Measurements from ENCODE around the gene DISP3.
A peak's percentile ranks its signal among the peaks of the same experiment; 100 is the strongest.

The DISP3 gene

DNA sequence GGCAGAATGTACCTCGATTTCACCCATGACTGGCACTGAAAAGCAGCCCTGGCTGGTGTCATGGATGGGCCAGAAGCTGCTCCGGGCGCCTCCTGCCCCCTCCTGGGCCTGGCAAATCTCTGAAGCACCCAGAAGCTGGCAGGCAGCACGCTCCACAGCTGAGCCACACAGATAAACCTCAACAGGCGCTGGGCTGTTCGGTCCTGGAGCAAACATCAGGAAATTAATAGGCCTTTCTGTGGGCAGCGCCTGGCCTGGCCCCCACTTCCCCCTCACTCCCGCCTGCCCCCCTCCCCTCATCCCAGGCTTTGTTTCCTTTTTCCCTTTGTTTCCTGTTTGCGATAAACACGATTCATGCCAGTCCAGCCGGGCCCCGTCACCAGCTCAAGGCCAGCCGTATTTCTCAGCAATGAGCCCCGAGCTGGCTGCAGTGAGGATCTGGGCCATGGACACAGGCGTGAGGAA lies 20.1 kb upstream of the DISP3 start:
- DNase-seq, result no peak

- no peak for DNase-seq
Observed at GRCh38 chr1:11461531-11462137, 17.3 kb upstream of the DISP3 start.

DNA sequence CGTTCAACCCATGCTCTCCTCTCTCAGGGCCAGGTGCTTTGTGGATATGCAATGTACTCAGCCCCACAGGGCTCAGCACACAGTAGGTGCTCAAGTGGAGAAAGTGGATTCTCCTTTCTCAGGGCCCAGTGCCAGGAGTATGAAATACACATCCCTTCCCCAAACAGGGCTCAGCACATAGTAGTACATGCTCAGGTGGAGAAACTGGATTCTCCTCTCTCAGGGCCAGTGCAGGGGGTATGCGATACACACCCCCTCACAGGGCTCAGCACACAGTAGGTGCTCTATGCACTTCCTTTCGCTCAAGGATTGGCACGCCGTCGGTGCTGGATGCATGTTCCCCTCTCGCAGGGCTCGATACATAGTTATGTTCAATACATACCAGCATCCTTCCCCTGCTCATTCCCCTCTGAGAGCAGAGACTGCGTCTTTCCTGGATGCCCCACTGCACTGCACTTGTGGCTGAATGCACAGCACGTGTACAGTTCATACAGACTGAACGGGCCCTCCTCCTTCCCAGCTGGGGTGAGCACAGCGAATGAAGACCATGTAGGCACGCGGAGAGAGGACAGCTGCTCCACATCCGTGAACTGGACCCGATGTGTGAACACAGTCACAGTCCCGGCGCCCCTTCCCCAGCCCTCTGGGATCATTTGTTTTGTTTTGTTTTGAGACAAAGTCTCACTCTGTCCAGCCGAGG lies 16.6 kb upstream of the DISP3 start:
- DNase-seq, result no peak

DNA sequence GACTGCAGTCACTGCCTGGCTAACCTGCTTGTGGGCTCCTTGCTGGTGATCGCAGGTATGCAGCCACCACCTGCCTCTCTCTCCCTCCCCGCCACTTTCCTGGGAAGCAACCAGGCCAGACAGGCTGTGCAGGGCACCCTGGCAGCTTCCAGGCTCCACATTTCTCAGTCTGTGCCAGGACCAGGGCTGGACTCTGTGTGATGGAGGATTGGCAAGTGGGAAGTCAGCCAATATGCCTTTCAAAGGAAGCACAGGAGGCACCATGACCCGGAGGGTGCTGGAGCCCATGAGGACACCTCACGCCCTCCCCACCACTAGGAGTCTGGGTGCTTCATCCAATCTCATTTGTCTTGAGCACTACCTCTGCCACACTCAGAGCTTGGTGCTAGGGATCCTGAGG lies 15.8 kb upstream of the DISP3 start:
- no peak for DNase-seq

DNA sequence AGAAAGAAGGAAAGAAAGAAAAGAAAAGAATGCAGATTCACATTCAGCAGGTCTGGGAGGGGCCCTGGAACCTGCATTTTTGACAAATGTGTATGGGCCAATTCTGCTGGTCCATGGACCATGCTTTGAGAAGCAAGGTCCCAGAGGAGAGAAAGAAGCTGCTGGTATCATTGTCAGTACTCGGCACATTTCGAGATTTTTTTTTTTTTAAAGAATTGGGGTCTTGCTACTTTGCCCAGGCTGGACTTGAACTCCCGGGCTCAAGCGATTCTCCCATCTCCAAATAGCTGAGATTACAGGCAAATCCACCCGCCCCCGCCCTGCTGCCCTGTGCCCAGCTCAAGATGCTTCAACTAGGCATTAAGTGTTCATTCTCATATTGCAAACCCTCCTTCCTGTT lies 13.6 kb upstream of the DISP3 start:
- no peak for DNase-seq

- no peak for DNase-seq
Observed at GRCh38 chr1:11466416-11466815, 12.5 kb upstream of the DISP3 start.

DNA sequence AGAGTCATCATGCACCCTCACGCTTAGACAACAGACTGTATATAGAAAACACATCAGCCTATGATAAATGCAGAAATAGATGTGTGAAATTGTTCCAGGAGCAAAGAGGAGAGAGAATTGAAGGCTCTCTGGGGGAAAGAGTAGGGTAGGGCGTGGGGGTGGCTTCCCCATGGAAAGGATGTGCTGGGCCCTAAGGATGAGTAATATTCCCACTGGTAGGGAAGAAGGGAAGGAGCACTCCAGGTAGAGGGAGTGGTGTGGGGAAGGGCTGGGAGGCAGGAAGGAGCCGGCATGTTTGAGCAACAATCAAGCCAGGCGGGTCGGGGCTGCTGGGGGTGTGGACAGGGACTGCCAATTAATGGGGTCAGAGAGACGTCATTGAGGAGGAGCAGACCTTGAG lies 10.1 kb upstream of the DISP3 start:
- DNase-seq, result no peak

DNA sequence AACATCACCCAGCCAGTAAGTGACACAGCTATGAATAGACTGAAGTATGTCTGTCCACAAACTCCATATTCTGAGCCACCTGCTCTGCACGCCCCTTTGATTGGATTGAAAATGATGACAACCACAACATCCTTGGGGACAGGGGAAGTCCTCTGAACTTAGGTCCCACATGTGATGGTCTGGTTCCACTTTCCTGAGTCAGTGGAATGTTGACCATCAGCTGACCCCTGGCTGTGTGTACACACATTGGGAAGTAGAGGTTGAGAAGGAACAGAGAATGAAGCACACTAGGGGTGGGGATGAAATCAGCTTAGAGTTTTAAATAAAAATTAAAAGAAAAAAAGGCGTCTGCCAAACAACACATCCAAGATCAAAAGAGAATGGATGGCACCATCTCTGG lies 8.0 kb upstream of the DISP3 start:
- no peak for DNase-seq

GRCh38 chr1:11471473-11471872 lies 7.5 kb upstream of the DISP3 start:
- DNase-seq, result no peak

DNA sequence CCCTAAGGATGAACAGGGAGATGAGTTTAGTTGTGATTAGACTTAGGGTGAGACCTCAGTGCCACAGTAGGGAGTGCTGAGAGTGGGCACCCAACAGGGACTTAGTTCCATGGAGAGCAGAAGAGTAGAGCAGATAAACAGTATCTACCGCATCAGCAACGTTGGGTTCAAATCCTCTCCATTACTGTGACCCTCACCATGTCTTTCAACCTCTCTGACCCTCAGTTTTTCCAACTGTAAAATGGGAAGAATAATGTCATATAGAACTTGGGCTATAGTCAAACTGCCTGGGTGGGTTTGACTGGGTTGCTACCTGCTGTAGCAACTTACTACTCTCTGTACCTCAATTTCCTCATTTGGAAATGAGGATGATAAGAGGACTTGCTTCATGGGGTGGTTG lies 6.7 kb upstream of the DISP3 start:
- DNase-seq, result no peak

- no peak for DNase-seq
Observed at GRCh38 chr1:11472741-11473140, 6.2 kb upstream of the DISP3 start.

DNA sequence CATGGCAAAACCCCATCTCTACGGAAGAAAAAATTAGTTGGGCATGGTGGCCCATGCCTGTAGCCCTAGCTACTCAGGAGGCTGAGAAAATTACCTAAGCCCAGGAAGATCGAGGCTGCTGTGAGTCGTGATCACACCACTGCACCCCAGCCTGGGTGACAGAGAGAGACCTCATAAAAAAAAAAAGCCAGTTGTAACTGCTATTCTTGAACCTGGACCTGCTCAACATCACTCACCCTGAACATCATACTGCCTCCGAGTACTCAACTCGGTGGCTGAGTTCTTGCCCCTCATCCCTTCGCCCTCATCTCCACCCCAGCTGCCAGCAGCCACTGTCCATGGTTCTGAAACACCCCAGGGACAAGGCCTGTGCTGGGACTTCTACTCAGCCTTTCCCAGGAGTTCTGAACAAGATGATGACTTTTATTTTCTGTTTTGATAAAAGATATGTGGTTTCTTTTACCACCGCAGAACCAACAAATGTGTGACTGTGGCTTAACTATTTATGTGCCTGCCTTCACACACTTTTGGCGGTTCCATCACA lies 5.4 kb upstream of the DISP3 start:
- peak; percentile 18 for DNase-seq

- DNase-seq, result no peak
Observed at GRCh38 chr1:11474826-11475225, 4.1 kb upstream of the DISP3 start.

DNA sequence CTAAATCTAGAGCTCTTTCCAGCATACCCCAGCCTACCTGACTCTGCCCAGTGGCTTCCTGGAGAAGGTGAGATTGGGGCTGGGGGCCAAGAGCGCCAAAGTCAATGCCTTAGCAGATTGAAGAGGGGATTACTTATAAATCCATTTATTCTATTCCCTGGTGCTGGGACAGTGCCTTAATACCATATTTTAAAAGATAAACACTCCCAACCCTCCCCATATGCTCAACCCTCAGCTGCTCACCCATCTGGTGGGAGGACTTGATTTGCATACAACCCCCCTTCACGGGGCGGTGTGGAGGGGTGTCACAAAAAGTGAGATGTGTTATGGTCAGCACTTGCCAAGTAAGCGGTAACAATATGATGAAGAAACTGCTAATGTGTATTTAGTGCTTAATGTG lies 3.2 kb upstream of the DISP3 start:
- no peak for DNase-seq

DNA sequence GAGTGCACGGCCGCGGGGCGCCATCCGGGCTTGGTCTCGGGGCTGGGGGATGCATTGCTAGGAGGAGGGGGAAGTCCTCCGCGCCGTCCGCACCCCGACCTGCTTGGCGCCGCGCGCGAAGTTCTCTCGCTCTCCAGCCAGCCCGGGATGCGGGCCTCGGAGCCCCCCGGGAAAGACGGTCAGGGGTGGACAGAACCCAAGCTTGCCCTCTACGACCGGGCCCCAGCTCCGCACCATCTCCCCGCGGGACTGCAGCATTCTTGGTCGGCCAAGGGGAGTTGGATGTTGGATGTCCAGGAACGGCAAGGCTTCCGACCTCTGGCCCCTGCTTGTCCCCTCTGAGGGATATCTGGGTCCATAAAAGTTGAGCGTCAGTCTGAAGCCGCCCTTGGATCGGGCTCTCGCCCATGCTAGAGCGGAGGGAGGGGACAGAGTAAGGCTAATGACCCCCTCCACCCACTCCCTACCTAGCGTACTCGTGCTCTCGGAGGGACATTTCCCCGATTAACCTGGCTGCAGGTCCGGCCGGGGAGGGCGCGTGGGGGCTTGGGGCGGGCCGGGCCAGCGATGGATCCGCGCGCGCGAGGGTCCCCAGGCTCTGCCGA lies 522 bp downstream of the DISP3 start:
- DNase-seq, result no peak

DNA sequence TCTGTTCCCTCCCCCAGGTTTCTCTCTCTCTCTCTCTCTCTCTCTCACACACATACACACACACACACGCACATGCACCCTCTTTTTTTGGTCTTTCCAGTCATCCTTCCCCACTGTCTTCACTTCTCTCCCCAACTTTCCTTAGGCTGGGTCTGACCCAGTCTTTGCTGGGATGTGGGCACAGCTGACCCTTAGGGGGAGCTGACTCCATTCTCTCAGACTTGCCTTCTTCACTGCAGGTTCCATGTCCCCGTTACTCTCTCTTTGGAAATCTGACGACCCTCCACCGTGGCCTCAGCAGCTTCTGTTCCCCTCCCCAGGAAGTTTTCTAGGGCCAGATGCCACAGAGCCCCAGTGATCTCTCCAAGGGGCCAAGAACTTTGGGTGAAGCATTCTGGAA lies 2.1 kb downstream of the DISP3 start:
- DNase-seq, result no peak

DNA sequence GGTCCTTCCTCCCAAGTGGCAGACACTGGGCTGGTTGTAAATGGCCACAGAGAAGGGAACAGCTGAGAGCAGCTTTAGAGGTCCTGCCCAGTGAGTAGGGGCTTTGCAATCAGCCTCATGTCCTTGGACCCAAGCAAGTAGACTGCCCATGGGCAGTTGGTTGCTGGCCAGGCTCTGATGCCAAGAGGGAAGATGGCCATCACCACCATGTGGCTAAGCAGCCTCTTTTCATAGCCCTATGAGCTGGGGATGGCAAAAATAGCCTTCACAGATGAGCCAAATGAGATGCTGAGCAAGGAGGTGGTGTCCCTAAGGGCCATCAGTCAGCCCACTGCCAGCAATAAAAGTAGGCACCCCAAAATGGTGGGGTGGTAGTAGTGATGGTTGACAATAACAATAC lies 3.2 kb downstream of the DISP3 start:
- no peak for DNase-seq

- no peak for DNase-seq
Observed at GRCh38 chr1:11482701-11483479, 3.9 kb downstream of the DISP3 start.

DNA sequence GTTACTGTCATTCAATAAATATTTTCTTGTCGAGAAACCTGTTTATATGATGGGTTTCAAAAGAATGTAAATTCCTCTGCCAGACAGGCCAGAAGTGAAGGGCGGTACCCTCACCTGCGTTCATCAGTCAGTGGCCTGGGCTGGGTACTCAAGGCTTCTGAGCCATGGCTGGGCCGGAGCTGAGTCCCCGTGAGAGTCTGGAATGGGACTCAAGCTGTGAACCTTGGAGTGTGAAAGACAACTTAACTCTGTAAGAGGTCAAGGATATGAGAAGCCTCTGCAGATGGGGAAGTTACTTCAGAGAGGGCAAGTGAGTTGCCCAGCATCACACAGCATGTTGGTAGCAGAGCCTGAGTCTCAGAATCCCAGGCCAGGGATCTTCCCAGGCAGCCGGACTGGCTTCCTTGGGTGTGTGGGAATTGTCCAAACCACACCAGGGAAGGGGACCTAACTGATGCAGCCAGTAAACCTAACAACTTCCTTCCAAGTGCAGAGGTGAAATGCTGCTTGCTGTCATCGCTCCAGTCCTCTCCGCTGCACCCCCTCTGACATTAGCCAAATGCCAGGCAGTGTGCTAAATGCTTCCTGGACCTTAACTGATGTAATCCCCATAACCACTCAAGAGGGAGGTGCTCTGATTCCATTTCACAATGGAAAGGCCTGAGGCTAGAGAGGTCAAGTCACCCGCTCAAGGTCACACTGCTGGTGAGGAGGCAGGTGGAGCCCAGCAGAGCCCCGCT lies 4.8 kb downstream of the DISP3 start:
- no peak for DNase-seq

DNA sequence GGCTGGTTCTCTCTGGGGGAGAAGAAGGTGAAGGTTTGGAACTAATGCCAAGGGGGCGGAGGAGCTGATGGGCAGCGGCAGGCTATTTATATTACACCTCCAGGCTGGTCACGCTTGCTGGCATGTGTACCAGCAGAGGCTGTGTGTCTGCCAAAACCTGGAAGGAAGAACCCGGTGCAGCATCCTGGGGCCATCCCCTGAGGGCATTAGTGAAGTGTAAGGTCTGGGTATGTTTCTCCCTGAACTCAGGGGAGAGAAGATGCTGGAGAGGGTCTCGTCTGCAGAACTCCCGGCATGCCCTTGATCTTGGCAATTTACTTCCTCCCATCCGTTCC lies 5.3 kb downstream of the DISP3 start:
- DNase-seq, result no peak

DNA sequence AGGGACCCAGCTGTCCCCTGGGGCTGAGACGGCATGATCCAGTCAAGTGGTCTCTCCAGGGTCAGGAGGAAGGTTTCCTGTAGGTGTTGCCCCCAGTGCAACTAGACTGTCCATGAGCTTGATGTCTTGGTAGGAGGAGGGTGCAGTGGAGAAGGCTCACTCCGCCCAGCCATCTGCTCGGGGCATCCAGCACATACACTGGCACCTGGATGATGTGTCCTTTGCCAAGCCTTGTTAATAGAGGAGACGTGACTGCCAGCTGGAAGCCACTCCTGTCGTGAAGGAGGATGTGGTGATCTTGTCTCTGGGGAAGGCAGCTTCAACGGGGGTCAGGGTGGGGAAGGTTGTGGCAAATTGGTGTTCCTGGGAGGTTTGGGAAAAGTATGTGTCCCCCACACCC lies 6.2 kb downstream of the DISP3 start:
- no peak for DNase-seq

GRCh38 chr1:11486231-11487009 lies 7.5 kb downstream of the DISP3 start:
- DNase-seq, result no peak

Data from activated CD4-positive, alpha-beta T cell treated with anti-CD3 and anti-CD28 coated beads, Interleukin-2, amount 50 U/mL, for 1 hour (primary cell).